HG03103 (cell line): ENCODE measurements around the gene ITGA1.
A peak's percentile ranks its signal among the peaks of the same experiment; 100 is the strongest.
"Not testable (repeated sequence)": the region's sequence is repeated elsewhere in the genome, so short reads cannot be mapped to it uniquely, and the experiment has no call there.

Source experiments
- ATAC-seq: cut with Tn5 transposase; IDR thresholded peaks from one replicate; pipeline ENCODE4 v1.9.1; 2021; ENCODE audit warnings: low read depth; ENCODE audit not compliant: unreplicated experiment

The ITGA1 gene

DNA sequence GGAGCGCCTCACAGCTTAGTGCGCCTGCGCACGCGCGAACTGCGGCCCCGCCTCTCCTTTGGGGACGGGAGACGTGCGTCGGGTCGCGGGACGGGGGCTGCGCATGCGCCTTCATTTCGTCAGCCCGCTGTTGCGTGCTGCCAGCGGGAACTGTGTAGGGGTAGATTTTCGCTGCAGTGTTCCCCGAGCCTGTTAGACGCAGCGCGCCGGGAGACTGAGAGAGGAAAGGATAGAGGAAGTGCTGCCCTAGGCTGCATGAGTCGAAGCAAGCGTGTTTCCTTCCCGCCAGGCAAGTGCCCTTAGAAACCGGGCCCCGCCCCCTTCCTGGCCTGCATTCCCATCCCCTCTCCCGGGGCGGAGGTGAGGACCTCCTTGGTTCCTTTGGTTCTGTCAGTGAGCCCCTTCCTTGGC, 12.3 kb downstream of the ITGA1 start:
- ATAC-seq: peak; percentile 77

DNA sequence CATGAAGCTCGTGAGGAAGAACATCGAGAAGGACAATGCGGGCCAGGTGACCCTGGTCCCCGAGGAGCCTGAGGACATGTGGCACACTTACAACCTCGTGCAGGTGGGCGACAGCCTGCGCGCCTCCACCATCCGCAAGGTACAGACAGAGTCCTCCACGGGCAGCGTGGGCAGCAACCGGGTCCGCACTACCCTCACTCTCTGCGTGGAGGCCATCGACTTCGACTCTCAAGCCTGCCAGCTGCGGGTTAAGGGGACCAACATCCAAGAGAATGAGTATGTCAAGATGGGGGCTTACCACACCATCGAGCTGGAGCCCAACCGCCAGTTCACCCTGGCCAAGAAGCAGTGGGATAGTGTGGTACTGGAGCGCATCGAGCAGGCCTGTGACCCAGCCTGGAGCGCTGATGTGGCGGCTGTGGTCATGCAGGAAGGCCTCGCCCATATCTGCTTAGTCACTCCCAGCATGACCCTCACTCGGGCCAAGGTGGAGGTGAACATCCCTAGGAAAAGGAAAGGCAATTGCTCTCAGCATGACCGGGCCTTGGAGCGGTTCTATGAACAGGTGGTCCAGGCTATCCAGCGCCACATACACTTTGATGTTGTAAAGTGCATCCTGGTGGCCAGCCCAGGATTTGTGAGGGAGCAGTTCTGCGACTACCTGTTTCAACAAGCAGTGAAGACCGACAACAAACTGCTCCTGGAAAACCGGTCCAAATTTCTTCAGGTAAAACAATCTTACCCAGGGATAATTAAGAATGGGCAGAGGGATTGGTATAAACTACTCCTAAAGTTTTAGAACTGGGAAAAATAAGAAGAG, 12.9 kb downstream of the ITGA1 start:
- peak; percentile 38 for ATAC-seq

DNA sequence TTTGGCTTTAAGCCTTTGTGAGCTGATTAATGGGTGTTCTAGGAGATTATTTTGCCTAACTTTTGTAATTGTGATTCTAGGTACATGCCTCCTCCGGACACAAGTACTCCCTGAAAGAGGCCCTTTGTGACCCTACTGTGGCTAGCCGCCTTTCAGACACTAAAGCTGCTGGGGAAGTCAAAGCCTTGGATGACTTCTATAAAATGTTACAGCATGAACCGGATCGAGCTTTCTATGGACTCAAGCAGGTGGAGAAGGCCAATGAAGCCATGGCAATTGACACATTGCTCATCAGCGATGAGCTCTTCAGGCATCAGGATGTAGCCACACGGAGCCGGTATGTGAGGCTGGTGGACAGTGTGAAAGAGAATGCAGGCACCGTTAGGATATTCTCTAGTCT, 13.6 kb downstream of the ITGA1 start:
- ATAC-seq: no peak

DNA sequence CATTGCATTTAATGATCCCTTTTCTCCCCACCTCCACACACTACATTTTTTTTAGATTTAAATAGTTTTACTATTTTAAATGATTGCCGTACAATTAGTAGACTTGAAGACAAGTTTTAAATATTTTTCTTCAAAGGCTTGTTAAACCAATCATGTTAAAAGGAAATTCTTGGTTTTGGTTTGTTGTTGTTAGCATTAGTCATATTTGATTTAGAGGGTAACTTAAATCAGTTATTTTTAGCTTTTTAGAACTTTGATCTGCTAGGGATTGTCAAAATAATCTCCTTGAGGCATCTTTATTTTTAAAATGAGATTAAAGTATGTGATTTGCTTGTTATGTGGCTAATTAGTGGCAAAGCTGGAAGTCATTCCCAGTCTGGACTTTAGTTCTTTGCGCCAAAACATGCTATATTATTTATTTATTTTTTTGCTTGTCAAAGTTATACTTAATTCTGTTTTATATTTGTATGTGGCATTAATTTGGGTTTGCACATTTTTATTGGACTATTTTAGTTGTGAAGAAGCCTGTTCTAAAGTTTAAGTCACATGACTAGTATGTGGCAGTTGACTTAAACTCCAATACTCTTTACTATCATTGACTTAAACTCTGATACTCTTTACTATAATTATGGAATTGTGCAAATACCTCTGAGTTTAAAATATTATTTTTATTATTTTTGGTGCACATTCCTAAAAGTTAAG, 14.7 kb downstream of the ITGA1 start:
- ATAC-seq: no peak

DNA sequence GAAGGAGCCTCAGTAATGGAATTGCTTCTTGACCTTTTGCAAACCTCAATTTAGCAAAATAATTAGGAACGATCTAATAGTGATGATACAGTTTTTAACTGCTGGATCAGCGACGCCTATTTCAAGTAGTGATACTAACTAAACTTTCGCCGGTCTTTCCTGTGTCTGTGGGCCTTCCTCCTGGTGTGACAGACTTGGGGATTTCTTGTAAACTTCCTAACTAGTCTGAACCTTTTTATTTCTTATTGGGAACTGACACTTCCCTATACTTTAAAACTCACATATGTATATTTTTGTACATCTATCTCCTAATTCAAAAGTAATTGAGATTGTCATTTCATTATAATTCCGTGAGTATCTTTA, 15.2 kb downstream of the ITGA1 start:
- ATAC-seq: no peak

DNA sequence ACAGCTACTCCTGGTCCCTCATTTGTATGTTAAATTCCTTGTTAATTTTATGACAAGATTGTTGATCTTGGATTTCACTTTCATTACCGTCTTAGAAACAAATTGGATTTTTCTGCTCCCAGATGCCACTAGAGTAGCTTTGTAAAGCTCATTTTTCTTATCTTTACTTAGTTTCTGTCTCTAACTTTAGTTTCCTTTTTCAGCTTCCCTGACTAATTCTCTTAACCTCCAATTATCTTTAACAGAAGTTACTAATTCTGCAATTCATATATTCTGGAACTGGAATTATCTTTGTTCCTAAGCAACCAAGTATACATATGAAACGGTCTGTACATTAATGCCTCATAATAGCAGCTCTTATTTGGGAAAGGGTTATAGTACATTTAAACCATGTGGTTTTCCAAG, 16.7 kb downstream of the ITGA1 start:
- no peak for ATAC-seq

DNA sequence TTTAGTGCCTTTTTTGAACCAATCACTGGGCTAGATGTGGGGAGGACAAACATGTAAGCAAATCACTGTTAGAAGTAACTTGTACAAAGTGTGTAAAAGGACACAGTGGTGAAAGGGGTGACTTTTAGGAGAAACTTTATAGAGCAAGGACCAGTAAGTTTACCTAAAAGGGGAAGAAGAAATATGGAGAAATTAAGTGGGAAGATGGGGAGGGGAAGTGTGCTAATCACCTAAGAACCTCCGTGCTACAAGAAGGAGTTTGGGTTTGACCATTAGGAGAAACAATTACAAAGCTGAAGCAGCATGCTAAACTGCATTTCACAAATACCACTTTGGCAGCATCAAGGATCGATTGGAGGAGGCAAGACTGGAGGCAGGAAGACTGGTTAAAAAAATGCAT, 17.3 kb downstream of the ITGA1 start:
- ATAC-seq: no peak

DNA sequence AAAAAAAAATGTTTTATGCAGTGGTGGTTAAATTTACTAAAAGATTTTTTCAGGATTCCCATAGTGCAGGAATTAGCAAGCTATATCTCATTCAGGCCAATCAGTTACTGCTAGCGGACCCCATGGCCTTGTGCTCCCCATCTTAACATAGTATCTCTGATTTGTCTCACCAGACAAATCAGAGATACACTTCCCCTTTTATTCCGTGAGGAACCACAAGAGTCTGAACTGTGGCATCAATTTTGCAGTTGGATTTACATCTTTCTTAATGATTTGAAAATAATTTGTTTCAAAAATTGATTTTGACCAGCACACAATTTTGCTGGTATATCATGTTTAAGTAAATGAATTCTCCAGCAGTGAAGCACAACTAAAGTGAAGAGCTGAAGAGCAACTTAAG, 17.9 kb downstream of the ITGA1 start:
- no peak for ATAC-seq

DNA sequence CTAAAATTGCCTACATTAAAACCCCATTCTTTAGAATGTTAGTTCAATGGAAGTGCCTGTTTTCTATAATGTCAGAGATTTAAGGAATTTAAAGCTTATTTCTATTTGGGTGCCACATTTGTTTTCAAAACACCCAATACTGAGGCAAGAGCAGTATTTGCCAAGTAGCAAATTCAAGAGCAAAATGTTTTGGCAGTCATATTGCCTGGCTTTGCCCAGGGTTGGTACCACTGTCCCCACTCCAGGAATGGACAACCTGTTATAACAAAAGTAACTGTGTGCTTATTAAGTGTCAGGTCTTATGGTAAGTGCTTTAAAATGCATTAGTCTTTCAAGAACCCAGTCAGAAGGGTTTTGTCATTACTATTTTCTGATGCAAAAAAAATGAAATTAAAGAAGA, 19.3 kb downstream of the ITGA1 start:
- ATAC-seq: no peak

DNA sequence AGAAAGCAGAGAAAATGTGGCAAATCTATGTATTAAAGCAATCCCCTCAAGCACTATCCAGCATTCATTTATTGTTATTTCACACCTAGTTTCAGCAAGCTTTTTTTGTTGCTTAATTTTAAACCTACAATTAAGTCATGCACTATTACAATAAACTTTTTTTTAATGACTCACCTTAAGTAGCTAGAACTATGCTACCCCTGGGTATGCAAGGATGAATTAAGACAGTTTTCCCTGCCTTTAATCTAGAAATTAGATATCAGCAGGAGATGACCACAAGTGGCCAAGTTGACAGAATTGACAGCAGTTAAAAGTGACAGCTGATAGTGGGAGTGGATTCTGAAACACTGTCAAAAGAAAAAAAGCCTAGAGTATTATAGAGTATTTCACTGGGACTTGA, 20.0 kb downstream of the ITGA1 start:
- ATAC-seq: no peak

DNA sequence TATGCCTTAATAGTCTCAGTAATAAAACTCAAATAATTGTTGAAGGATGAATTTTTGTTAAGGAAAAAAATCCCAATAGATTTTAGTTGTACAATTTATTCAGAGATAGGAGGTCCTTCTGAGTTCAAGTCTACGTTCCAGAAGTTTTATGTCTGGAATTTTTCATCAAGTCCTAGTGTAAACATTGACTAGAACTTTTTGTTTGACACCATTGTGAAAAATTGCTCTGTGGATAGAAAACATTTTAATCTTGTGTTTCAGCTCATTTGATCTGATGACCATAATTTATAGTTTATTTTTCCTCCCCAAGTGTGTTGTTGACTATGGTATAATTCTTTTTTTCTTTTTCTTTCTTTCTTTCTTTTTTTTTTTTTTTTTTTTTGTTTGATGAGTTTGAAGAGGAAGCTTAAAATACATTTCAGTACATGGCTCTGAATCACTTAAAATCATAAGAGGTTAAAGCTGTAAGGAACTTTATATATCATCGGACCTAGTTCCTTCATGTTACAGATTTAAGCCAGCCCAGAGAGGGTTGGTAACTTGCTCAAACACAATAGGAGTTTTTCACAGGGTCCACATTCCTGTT, 20.7 kb downstream of the ITGA1 start:
- no peak for ATAC-seq

DNA sequence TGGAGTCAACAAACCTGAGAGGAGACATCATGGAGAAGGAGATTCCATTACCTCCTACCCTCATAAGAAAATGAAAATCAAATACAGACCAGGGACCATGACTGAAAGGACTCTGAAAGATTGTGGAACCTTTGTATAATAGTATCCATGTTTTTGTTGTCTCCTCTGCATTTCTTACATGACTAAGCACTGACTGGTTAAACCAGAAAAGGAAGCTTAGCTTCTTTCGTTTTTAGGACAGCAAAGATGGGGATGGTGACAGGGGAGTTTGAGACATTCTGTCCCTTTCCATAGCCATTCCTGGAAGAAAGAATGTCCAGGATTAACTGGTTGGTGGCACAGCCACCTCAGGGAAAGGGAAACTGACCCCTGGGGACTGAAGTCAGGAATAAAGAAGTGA, 22.2 kb downstream of the ITGA1 start:
- ATAC-seq: no peak

DNA sequence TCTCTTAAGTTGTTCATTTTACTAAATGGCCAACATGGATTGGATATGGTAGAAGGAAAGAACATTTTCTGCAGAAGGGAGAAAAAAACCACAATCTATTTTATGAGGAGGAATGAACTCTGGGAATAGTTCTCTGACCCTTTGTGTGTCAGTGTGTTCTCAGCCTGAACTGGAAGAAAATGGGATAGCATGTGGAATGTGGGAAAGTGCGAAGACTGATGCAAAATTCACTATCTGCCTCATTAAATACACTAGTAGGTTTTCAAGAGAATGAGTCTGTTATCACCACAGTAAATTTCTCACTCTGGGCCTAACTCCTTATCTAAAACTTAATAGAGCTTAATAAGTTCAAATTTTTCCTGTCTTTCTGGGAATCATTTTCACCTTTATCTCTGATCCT, 22.7 kb downstream of the ITGA1 start:
- no peak for ATAC-seq

DNA sequence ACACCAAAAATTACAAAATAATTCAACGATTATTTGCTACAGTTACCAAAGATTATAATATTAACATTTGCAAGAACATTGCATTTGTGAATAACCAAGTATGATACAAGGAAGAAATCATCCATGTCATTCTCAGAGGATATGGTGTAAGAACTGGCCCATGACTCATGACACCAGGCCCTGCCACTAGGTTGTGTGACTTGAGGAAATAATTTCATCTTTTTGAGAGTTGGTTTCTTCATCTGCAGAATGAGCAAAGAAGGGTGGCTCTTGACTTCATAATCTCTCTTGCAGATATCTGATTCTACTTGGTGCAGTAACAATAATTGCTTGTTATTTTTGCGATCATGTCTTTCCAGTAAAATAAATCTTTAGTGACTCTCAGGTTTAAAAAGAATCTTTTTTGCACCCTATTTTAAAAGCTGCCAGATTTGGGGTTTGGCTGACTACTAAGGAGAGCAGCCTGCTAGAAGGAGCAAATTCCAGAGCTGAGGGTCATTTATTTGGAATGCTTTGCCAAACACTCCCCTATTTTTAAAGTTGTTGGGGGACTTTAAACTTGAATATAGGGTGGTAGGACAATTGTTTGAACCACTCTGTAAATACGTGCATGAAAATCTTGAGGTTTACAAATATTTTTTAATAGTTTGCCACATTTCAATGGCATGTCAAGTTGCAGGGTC, 23.5 kb downstream of the ITGA1 start:
- no peak for ATAC-seq

DNA sequence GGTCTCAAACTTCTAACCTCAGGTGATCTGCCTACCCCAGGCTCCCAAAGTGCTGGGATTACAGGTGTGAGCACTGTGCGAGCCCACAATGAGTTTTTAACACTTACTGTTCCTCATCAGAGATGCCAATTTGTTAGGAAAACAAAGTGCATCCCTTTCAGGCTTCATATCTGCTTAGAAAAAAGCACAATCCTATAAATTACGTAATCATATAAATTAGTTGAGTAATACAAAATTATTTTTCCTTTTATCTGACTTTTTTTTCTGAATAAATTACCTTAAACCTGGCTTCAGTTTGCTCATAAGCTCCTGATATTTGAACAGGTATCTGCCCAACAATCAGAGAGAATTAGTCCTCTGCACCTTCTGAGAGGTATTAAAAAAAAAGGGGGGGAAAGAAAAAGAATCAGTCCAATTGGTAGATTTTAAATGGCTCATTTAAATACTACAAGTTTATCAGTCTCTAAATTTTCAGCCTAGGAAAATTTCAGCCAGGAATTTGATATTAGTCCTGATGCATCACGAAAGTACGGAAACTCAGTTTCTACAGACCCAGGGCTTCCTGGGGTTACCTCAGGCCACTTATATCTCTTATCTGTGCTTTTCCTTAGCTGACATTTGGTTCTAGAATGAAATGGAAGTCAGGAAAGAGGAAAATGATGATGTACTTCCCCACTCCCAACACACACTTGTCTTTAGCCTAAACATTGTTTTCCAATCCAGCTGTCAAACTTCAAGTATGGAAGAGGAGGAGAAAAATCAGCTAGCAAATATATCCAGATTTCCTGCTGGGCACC, 26.8 kb downstream of the ITGA1 start:
- no peak for ATAC-seq

DNA sequence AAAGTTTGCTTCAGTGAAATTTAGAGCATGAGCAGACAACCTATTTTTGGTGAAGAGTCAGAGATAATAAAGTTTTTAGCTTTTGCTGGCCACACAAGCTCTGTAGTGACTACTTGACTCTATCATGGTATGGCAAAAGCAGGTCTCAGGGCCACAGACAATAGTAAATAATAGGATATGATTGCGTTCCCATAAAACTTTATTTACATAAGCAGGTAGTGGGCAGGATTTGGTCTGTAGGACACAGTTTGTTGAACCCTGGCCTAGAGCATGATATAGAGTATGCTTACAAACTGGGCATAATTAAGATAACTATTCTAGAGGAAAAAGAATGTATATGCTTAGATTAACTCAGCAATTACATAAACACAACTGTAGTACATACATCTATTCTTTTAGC, 30.1 kb downstream of the ITGA1 start:
- ATAC-seq: no peak

DNA sequence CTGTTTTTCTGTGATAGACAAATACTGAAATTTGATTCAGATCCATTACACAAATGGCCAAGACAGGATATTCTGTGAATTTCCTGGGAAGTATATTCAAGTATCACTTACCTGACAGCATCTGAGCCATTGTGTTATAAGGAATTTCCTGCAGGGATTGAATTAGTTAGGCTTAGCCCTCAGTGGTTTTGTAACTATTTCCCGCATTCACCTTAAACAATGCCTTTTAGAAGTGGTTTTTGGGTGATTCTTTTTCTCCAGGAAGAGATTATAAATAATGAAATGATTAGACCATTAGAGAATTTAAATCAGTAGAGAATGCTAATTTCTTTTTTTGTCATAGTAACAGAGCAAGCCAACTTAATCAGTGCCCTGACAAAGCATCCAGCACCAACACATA, 30.6 kb downstream of the ITGA1 start:
- no peak for ATAC-seq

DNA sequence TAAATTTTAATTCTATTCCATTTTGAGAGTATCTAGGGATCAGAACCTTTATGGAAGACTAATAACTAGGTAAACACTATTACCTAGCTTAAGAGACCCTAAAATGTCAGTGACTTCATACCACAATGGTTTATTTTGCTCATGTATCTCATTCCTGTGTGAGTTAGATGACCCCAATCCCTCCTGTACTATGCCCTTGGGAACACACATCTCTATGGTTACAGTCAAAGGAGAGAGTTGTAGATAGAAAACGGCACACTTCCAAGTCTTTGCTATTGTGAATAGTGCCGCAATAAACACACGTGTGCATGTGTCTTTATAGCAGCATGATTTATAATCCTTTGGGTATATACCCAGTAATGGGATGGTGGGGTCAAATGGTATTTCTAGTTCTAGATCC, 31.1 kb downstream of the ITGA1 start:
- ATAC-seq: not testable (repeated sequence)

DNA sequence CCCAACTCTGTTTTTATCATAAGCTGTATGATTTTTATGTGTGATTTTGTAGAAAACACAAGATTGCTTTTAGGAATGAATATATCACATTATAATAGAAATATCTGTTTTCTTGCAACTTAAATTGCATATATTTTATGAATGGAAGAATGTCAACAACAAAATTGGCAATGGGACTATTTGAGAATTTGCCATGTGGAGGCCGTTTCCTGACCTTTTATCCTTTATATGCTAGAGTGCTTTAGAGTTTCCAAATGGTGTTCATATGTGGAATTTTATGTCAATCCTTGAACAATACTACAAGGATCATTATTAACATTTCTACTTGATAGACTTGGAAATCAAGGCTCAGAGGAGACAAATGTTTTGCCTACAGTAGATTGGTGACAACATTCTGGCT, 34.2 kb downstream of the ITGA1 start:
- ATAC-seq: no peak

DNA sequence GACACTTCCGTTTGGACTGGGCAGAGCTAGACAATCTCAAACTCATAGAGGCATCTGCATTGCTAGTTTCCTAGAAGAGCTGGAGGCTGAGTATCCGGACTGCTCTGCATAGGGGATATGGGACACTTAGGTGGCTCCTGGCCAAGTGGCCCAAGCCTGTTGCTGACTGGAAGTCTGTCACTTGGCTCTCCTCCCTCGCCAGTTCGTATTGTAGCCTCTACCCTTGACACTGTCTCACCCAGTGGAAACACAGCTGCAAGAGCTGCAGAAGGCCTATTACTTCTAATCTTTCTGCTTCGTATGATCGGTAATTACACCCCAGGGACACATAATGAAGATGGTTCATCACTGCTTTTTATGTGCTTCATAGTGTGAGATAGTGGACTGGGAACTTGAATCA, 34.7 kb downstream of the ITGA1 start:
- no peak for ATAC-seq

DNA sequence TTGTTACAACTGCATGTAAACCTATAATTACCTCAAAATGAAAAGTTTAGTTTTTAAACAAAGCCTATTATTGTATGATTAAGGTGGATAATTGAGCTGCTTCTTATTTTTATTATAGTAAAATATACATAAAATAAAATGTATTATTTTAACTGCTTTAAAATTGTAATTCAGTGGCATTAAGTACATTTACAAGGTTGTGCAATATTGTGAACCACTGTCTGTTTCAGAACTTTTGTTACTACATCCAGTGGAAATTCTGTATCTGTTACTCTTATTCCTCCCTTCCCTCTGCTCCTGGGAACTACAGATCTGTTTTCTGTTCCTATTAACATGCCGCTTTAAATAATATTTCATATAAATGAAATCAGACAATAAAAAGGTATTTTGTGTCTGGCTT, 37.1 kb downstream of the ITGA1 start:
- ATAC-seq: no peak
